ENCODE results near the gene NELL1. TPM values are rescaled to one million over a fixed set of nuclear protein-coding genes. Genes with fewer than 3 reads are reported as not detected.
"Not testable (repeated sequence)": the region's sequence is repeated elsewhere in the genome, so short reads cannot be mapped to it uniquely, and the experiment has no call there.

NELL1 gene
- total RNA-seq, 1 experiment from 2014 or later: 2.6 TPM

- no peak overlapping the region for H3K4me3 ChIP-seq (ENCODE audit: insufficient read depth, low read depth, low read length)
- H3K36me3 ChIP-seq (replicated peaks; ENCODE audit: control insufficient read depth, insufficient read depth, low read length): no peaks in the 10 kb centered on the region
- no peak for DNase-seq
- H3K27me3 ChIP-seq (ENCODE audit: control insufficient read depth, insufficient read depth, low read length): no peaks in the 10 kb centered on the region
Observed at GRCh38 chr11:21190181-21190580, 520.8 kb downstream of the NELL1 start.

GRCh38 chr11:21195995-21196394 is 526.6 kb downstream of the NELL1 start:
- DNase-seq: no peak
- Histone ChIP-seq H3K36me3 (replicated peaks; ENCODE audit: control insufficient read depth, insufficient read depth, low read length) (no peaks in the 10 kb centered on the region), H3K27me3 (ENCODE audit: control insufficient read depth, insufficient read depth, low read length) (no peaks in the 10 kb centered on the region), H3K4me3 (ENCODE audit: insufficient read depth, low read depth, low read length) (no peak overlapping the region)

DNA sequence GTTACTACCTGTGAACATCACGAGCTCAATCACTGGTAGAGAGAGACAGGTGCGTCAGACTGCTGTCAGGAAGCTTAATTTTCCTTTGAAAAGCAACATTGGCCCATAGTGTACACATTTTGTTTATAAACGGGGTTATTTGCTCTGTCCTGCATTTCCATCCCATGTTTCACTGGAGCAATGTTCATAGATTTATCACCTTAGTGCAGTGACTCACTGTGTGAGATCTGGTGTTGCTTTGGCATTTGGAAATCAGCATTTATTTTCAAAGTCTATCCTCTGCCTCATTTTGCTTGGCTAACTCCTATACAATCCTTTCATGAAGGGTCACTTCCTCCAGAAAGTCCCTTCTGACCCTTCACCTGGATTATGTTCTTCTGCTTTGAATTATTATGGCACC is 529.1 kb downstream of the NELL1 start:
- Histone ChIP-seq H3K27me3 (ENCODE audit: control insufficient read depth, insufficient read depth, low read length) (no peaks in the 10 kb centered on the region), H3K4me3 (ENCODE audit: insufficient read depth, low read depth, low read length) (no peak overlapping the region), H3K36me3 (replicated peaks; ENCODE audit: control insufficient read depth, insufficient read depth, low read length) (no peaks in the 10 kb centered on the region)
- no peak for DNase-seq

GRCh38 chr11:21205205-21205604 is 535.8 kb downstream of the NELL1 start:
- DNase-seq: no peak
- no peaks in the 10 kb centered on the region for H3K27me3 ChIP-seq (ENCODE audit: control insufficient read depth, insufficient read depth, low read length)
- no peak overlapping the region for H3K4me3 ChIP-seq (ENCODE audit: insufficient read depth, low read depth, low read length)
- no peaks in the 10 kb centered on the region for H3K36me3 ChIP-seq (replicated peaks; ENCODE audit: control insufficient read depth, insufficient read depth, low read length)

GRCh38 chr11:21225860-21226259 is 556.5 kb downstream of the NELL1 start:
- Histone ChIP-seq H3K4me3 (ENCODE audit: insufficient read depth, low read depth, low read length) (no peak overlapping the region), H3K36me3 (replicated peaks; ENCODE audit: control insufficient read depth, insufficient read depth, low read length) (no peaks in the 10 kb centered on the region), H3K27me3 (ENCODE audit: control insufficient read depth, insufficient read depth, low read length) (no peaks in the 10 kb centered on the region)
- DNase-seq: no peak

GRCh38 chr11:21229224-21229623 is 559.8 kb downstream of the NELL1 start:
- DNase-seq: no peak
- Histone ChIP-seq H3K27me3 (ENCODE audit: control insufficient read depth, insufficient read depth, low read length) (no peaks in the 10 kb centered on the region), H3K4me3 (ENCODE audit: insufficient read depth, low read depth, low read length) (no peak overlapping the region), H3K36me3 (replicated peaks; ENCODE audit: control insufficient read depth, insufficient read depth, low read length) (no peaks in the 10 kb centered on the region)

GRCh38 chr11:21250196-21250595 is 580.8 kb downstream of the NELL1 start:
- Histone ChIP-seq H3K27me3 (ENCODE audit: control insufficient read depth, insufficient read depth, low read length) (no peaks in the 10 kb centered on the region), H3K36me3 (replicated peaks; ENCODE audit: control insufficient read depth, insufficient read depth, low read length) (no peaks in the 10 kb centered on the region), H3K4me3 (ENCODE audit: insufficient read depth, low read depth, low read length) (no peak overlapping the region)
- no peak for DNase-seq

- Histone ChIP-seq H3K36me3 (replicated peaks; ENCODE audit: control insufficient read depth, insufficient read depth, low read length) (no peaks in the 10 kb centered on the region), H3K4me3 (ENCODE audit: insufficient read depth, low read depth, low read length) (no peak overlapping the region), H3K27me3 (ENCODE audit: control insufficient read depth, insufficient read depth, low read length) (no peaks in the 10 kb centered on the region)
- DNase-seq: no peak
Observed at GRCh38 chr11:21254055-21254454, 584.7 kb downstream of the NELL1 start.

- no peaks in the 10 kb centered on the region for H3K36me3 ChIP-seq (replicated peaks; ENCODE audit: control insufficient read depth, insufficient read depth, low read length)
- H3K27me3 ChIP-seq (ENCODE audit: control insufficient read depth, insufficient read depth, low read length): no peaks in the 10 kb centered on the region
- no peak for DNase-seq
- no peak overlapping the region for H3K4me3 ChIP-seq (ENCODE audit: insufficient read depth, low read depth, low read length)
Observed at GRCh38 chr11:21254790-21255189, 585.4 kb downstream of the NELL1 start.

- no peak for DNase-seq
- H3K27me3 ChIP-seq (ENCODE audit: control insufficient read depth, insufficient read depth, low read length): no peaks in the 10 kb centered on the region
- H3K36me3 ChIP-seq (replicated peaks; ENCODE audit: control insufficient read depth, insufficient read depth, low read length): no peaks in the 10 kb centered on the region
- no peak overlapping the region for H3K4me3 ChIP-seq (ENCODE audit: insufficient read depth, low read depth, low read length)
Observed at GRCh38 chr11:21257461-21257860, 588.1 kb downstream of the NELL1 start.

GRCh38 chr11:21258414-21258813 is 589.0 kb downstream of the NELL1 start:
- Histone ChIP-seq H3K4me3 (ENCODE audit: insufficient read depth, low read depth, low read length) (no peak overlapping the region), H3K27me3 (ENCODE audit: control insufficient read depth, insufficient read depth, low read length) (no peaks in the 10 kb centered on the region), H3K36me3 (replicated peaks; ENCODE audit: control insufficient read depth, insufficient read depth, low read length) (no peaks in the 10 kb centered on the region)
- DNase-seq: no peak

- H3K27me3 ChIP-seq (ENCODE audit: control insufficient read depth, insufficient read depth, low read length): no peaks in the 10 kb centered on the region
Observed at GRCh38 chr11:21260101-21260500, 590.7 kb downstream of the NELL1 start.

DNA sequence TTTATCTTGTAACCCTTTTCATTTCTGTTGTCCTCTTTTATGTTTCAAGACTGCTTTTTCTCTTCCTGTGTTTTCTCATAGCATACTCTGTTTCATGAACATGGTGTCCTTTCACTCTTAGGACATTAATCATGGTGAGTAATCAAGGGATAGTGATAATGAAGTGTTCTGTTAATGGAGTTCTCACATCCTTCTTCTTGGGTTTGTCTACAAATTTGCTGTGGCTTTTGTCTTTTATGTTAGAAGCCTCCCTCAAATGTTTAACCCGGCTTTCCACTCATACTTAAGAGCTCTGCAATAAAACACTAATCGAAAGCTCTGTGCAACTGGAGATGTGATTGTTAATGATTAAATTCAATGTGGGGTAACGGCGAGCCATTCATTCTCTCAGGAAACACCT is 593.6 kb downstream of the NELL1 start:
- no peak for DNase-seq
- Histone ChIP-seq H3K4me3 (ENCODE audit: insufficient read depth, low read depth, low read length) (no peak overlapping the region), H3K36me3 (replicated peaks; ENCODE audit: control insufficient read depth, insufficient read depth, low read length) (no peaks in the 10 kb centered on the region), H3K27me3 (ENCODE audit: control insufficient read depth, insufficient read depth, low read length) (no peaks in the 10 kb centered on the region)

More at GRCh38 chr11:21260101-21260500, 590.7 kb downstream of the NELL1 start:
- Histone ChIP-seq H3K36me3 (replicated peaks; ENCODE audit: control insufficient read depth, insufficient read depth, low read length) (no peaks in the 10 kb centered on the region), H3K4me3 (ENCODE audit: insufficient read depth, low read depth, low read length) (no peak overlapping the region)
- DNase-seq: no peak

DNA sequence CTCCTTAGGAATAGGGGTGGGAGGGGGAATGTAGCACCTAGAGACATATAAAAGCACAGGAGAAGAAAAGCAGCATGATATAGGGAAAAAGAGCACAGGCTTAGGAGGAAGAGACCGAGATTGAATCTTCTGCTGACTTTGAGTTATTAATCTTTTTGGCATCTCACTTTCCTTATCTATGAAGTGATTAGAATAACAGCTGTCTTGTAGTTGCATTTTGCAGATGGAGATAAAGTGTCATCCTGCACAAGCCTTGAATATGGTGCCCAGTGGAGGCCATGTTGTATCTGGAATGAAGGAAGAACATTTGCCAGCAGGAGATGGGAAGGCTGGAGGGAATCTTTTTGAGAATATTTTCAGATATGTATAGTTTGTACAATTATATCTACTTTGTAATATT is 594.7 kb downstream of the NELL1 start:
- H3K36me3 ChIP-seq (replicated peaks; ENCODE audit: control insufficient read depth, insufficient read depth, low read length): no peaks in the 10 kb centered on the region
- DNase-seq: no peak
- no peaks in the 10 kb centered on the region for H3K27me3 ChIP-seq (ENCODE audit: control insufficient read depth, insufficient read depth, low read length)
- no peak overlapping the region for H3K4me3 ChIP-seq (ENCODE audit: insufficient read depth, low read depth, low read length)

DNA sequence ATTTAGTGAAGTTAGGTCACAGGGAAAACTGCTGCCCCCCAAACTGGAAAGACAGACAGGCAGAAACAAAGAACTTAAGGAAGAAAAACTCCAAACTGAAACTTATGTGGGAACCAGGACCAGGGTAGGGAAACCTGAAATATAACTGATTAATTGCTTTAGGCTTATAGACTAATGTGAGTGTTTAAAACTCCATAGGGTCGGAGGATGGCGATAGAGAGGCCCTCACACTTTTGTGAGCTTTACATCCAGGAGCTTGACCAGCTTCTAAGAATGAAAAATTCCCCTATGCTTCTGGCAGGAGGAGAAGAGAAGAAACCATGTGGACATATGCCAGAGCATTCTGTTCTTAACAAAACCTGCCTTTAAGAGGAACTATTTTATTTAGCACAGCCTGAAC is 598.6 kb downstream of the NELL1 start:
- no peaks in the 10 kb centered on the region for H3K36me3 ChIP-seq (replicated peaks; ENCODE audit: control insufficient read depth, insufficient read depth, low read length)
- no peaks in the 10 kb centered on the region for H3K27me3 ChIP-seq (ENCODE audit: control insufficient read depth, insufficient read depth, low read length)
- H3K4me3 ChIP-seq (ENCODE audit: insufficient read depth, low read depth, low read length): no peak overlapping the region
- DNase-seq: no peak

DNA sequence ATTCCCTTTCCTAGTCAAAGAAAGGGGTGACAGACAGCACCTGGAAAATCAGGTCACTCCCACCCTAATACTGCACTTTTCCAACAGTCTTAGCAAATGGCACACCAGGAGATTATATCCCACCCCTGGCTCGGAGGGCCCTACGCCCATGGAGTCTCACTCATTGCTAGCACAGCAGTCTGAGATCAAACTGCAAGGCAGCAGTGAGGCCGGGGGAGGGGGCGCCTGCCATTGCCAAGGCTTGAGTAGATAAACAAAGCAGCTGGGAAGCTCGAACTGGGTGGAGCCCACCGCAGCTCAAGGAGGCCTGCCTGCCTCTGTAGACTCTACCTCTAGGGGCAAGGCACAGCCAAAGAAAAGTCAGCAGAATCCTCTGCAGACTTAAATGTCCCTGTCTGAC is 602.8 kb downstream of the NELL1 start:
- H3K36me3 ChIP-seq (replicated peaks; ENCODE audit: control insufficient read depth, insufficient read depth, low read length); DNase-seq; H3K27me3 ChIP-seq (ENCODE audit: control insufficient read depth, insufficient read depth, low read length); H3K4me3 ChIP-seq (ENCODE audit: insufficient read depth, low read depth, low read length): not testable (repeated sequence)

All from H7 (cell line).